H9 (cell line): ENCODE measurements around the gene CD93. TPM values are rescaled to one million over a fixed set of nuclear protein-coding genes. Genes with fewer than 3 reads are reported as not detected.
A peak's percentile ranks its signal among the peaks of the same experiment; 100 is the strongest.

ENCODE experiments used
- DNase-seq: peaks from one replicate; pipeline ENCODE4 v3.0.0-alpha.2; 2017
- H2AFZ ChIP-seq: one replicate; pipeline ENCODE4 v1.6.1; 2013; ENCODE audit warnings: mild to moderate bottlenecking, low read length, control low read depth, moderate library complexity
- H2AK5ac ChIP-seq: 2 replicates; pipeline ENCODE4 v1.6.1; 2013; ENCODE audit warnings: low read length, control low read depth, mixed read lengths; ENCODE audit not compliant: insufficient read length
- H2BK120ac ChIP-seq: one replicate; pipeline ENCODE4 v1.6.1; 2013; ENCODE audit warnings: low read depth, mild to moderate bottlenecking, low read length, control low read depth, inconsistent platforms; ENCODE audit not compliant: poor library complexity, severe bottlenecking
- H2BK12ac ChIP-seq: 2 replicates; pipeline ENCODE4 v1.6.1; 2013; ENCODE audit warnings: low read length, control low read depth, mixed read lengths, low read depth; ENCODE audit not compliant: insufficient read length
- H2BK15ac ChIP-seq: 2 replicates; pipeline ENCODE4 v1.6.1; 2013; ENCODE audit warnings: low read depth, low read length, control low read depth
- H2BK20ac ChIP-seq: one replicate; pipeline ENCODE4 v1.6.1; 2013; ENCODE audit warnings: low read depth, mild to moderate bottlenecking, low read length, control low read depth, inconsistent platforms; ENCODE audit not compliant: poor library complexity, severe bottlenecking
- H2BK5ac ChIP-seq: 2 replicates; pipeline ENCODE4 v1.6.1; 2013; ENCODE audit warnings: low read length, control low read depth, mixed read lengths; ENCODE audit not compliant: insufficient read length
- H3K14ac ChIP-seq: 2 replicates; pipeline ENCODE4 v1.6.1; 2013; ENCODE audit warnings: low read length, control low read depth; ENCODE audit not compliant: insufficient read depth
- H3K18ac ChIP-seq: 2 replicates; pipeline ENCODE4 v1.6.1; 2013; ENCODE audit warnings: low read depth, mild to moderate bottlenecking, mixed read lengths, low read length, control low read depth; ENCODE audit not compliant: insufficient read length
- H3K23ac ChIP-seq: 2 replicates; pipeline ENCODE4 v1.6.1; 2013; ENCODE audit warnings: low read length, control low read depth, mixed read lengths, low read depth; ENCODE audit not compliant: insufficient read length
- H3K23me2 ChIP-seq: 2 replicates; pipeline ENCODE4 v1.6.1; 2013; ENCODE audit warnings: low read depth, mild to moderate bottlenecking, mixed read lengths, low read length, control low read depth; ENCODE audit not compliant: insufficient read length, poor library complexity, severe bottlenecking
- H3K27ac ChIP-seq: 2 replicates; pipeline ENCODE4 v1.5.1; 2013; ENCODE audit warnings: low read length, control low read depth, mixed read lengths, low read depth; ENCODE audit not compliant: insufficient read length
- H3K27me3 ChIP-seq: 2 replicates; pipeline ENCODE4 v1.6.1; 2013; ENCODE audit warnings: low read length, control low read depth, inconsistent platforms; ENCODE audit not compliant: insufficient read depth
- H3K4ac ChIP-seq: 2 replicates; pipeline ENCODE4 v1.6.1; 2013; ENCODE audit warnings: low read depth, mild to moderate bottlenecking, control low read depth, inconsistent platforms, low read length, moderate library complexity
- H3K4me1 ChIP-seq: 2 replicates; pipeline ENCODE4 v1.6.1; 2013; ENCODE audit warnings: low read length, control low read depth, inconsistent platforms; ENCODE audit not compliant: insufficient read depth
- H3K4me2 ChIP-seq: 2 replicates; pipeline ENCODE4 v1.6.1; 2013; ENCODE audit warnings: low read length, control low read depth, mixed read lengths; ENCODE audit not compliant: insufficient read length, insufficient read depth
- H3K56ac ChIP-seq: 2 replicates; pipeline ENCODE4 v1.6.1; 2013; ENCODE audit warnings: low read depth, mild to moderate bottlenecking, mixed read lengths, low read length, control low read depth; ENCODE audit not compliant: insufficient read length
- H3K79me1 ChIP-seq: 2 replicates; pipeline ENCODE4 v1.6.1; 2013; ENCODE audit warnings: low read depth, mild to moderate bottlenecking, moderate library complexity, low read length, control low read depth, inconsistent platforms; ENCODE audit not compliant: insufficient read depth, poor library complexity, severe bottlenecking
- H3K79me2 ChIP-seq: 2 replicates; pipeline ENCODE4 v1.6.1; 2013; ENCODE audit warnings: low read length, control low read depth, inconsistent platforms; ENCODE audit not compliant: insufficient read depth
- H3K9ac ChIP-seq: 2 replicates; pipeline ENCODE4 v1.6.1; 2013; ENCODE audit warnings: low read length, control low read depth, mixed read lengths; ENCODE audit not compliant: insufficient read length; ENCODE audit errors: extremely low read depth
- H3K9me3 ChIP-seq: one replicate; pipeline ENCODE4 v1.6.1; 2013; ENCODE audit warnings: low read depth, low read length, inconsistent platforms; ENCODE audit not compliant: control insufficient read depth
- H3T11ph ChIP-seq: one replicate; pipeline ENCODE4 v1.6.1; 2013; ENCODE audit warnings: mild to moderate bottlenecking, low read length, control low read depth, inconsistent platforms
- H4K20me1 ChIP-seq: one replicate; pipeline ENCODE4 v1.6.1; 2013; ENCODE audit not compliant: control insufficient read depth, insufficient read length, insufficient read depth
- H4K5ac ChIP-seq: 2 replicates; pipeline ENCODE4 v1.6.1; 2013; ENCODE audit warnings: low read depth, mild to moderate bottlenecking, mixed read lengths, low read length, control low read depth; ENCODE audit not compliant: insufficient read length
- H4K8ac ChIP-seq: replicated peaks from 2 replicates; pipeline ENCODE4 v1.6.1; 2013; ENCODE audit warnings: low read length, control low read depth, mixed read lengths, low read depth; ENCODE audit not compliant: insufficient read length
- H4K91ac ChIP-seq: 2 replicates; pipeline ENCODE4 v1.6.1; 2013; ENCODE audit warnings: low read depth, mild to moderate bottlenecking, moderate library complexity, mixed read lengths, low read length, control low read depth; ENCODE audit not compliant: insufficient read length
- H3K27ac Mint-ChIP-seq, 3 experiments: 2 replicates in 2 of 3; 3 replicates in 1 of 3; pipeline ENCODE4 v1.8.0; 2020 to 2021; ENCODE audit warnings: mixed read lengths in 3 of 3, mild to moderate bottlenecking in 1 of 3, moderate library complexity in 1 of 3
- H3K27me3 Mint-ChIP-seq: 2 replicates; pipeline ENCODE4 v1.8.0; 2021; ENCODE audit warnings: low read depth, mild to moderate bottlenecking, moderate library complexity, mixed read lengths
- H3K36me3 Mint-ChIP-seq, 3 experiments: 2 replicates in 2 of 3; 3 replicates in 1 of 3; pipeline ENCODE4 v1.8.0; 2020 to 2021; ENCODE audit warnings: low read depth in 3 of 3, mixed read lengths in 3 of 3; ENCODE audit not compliant: insufficient read depth in 1 of 3
- H3K4me1 Mint-ChIP-seq, 2 experiments: 2 replicates each; pipeline ENCODE4 v1.8.0; 2020; ENCODE audit warnings: mixed read lengths in 2 of 2
- H3K4me3 Mint-ChIP-seq, 2 experiments: 2 replicates in 1 of 2; 3 replicates in 1 of 2; pipeline ENCODE4 v1.8.0; 2020 to 2021; ENCODE audit warnings: mild to moderate bottlenecking in 2 of 2, mixed read lengths in 2 of 2, moderate library complexity in 1 of 2
- H3K9me3 Mint-ChIP-seq, 2 experiments: 2 replicates in 1 of 2; 3 replicates in 1 of 2; pipeline ENCODE4 v1.8.0; 2020; ENCODE audit warnings: mild to moderate bottlenecking in 2 of 2, mixed read lengths in 2 of 2, moderate library complexity in 1 of 2
- WGBS: extraction: QIAGEN DNeasy Blood & Tissue Kit; methylation state at CpG from one replicate; pipeline ENCODE4 v1.1.7; 2013; ENCODE audit warnings: missing lambda C conversion rate, low lambda C conversion rate, mixed read lengths; ENCODE audit not compliant: insufficient read length; ENCODE audit errors: extremely low coverage; 5-methylcytosine and 5-hydroxymethylcytosine counted together
- total RNA-seq: library from RNA; stranded (reverse); gene quantifications from 2 replicates; pipeline ENCODE4 v1.2.1, GENCODE V29; 2021
- TF ChIP-seq, protein P1 (sequence below): fragments of 200-600 bp; sonication (generic); conservative IDR thresholded peaks from 3 replicates; pipeline ENCODE4 v1.8.0; 2021; ENCODE audit warnings: antibody characterized with exemption, mild to moderate bottlenecking

The CD93 gene
- total RNA-seq, 1 experiment from 2014 or later = not detected

- no peaks in the 10 kb centered on the region; the same call in 1 of the 2 replicates for H3K27me3 Mint-ChIP-seq
- no peaks in the 10 kb centered on the region for H3K9me3 ChIP-seq
Measured at GRCh38 chr20:23105193-23105592, 19.1 kb upstream of the CD93 start.

More at GRCh38 chr20:23105193-23105592, 19.1 kb upstream of the CD93 start:
- Histone ChIP-seq H3K27me3 (no peaks in the 10 kb centered on the region), H4K8ac (no peak overlapping the region), H3K23me2 (no peaks in the 10 kb centered on the region), H3K4ac (no peak overlapping the region), H2BK12ac (no peak overlapping the region), H3K4me2 (no peak overlapping the region), H3K23ac (no peak overlapping the region), H3K9ac (no peak overlapping the region), H3K27ac (no peak overlapping the region), H3K79me2 (no peaks in the 10 kb centered on the region), H2AFZ (no peak overlapping the region), H4K5ac (no peak overlapping the region), H3K14ac (no peak overlapping the region), H2BK120ac (no peak overlapping the region), H4K20me1 (no peaks in the 10 kb centered on the region), H2BK15ac (no peak overlapping the region), H2AK5ac (no peak overlapping the region), H4K91ac (no peak overlapping the region), H3K4me1 (no peaks in the 10 kb centered on the region), H2BK20ac (no peak overlapping the region), H3T11ph (no peak overlapping the region), H2BK5ac (no peak overlapping the region), H3K79me1 (no peaks in the 10 kb centered on the region), H3K18ac (no peak overlapping the region), H3K56ac (no peak overlapping the region)
- H3K4me3 Mint-ChIP-seq = no peak overlapping the region
- peak overlapping the region in 1 of 3 experiments; percentile 67; a peak in 1 of 7 replicates for H3K27ac Mint-ChIP-seq
- no peaks in the 10 kb centered on the region; a peak in 1 of 7 replicates for H3K36me3 Mint-ChIP-seq
- no peaks in the 10 kb centered on the region for H3K9me3 Mint-ChIP-seq
- peaks cover 4 to 5% of the 10 kb centered on the region in 2 experiments; a peak in 3 of 4 replicates for H3K4me1 Mint-ChIP-seq
- TF ChIP-seq, protein P1, sequence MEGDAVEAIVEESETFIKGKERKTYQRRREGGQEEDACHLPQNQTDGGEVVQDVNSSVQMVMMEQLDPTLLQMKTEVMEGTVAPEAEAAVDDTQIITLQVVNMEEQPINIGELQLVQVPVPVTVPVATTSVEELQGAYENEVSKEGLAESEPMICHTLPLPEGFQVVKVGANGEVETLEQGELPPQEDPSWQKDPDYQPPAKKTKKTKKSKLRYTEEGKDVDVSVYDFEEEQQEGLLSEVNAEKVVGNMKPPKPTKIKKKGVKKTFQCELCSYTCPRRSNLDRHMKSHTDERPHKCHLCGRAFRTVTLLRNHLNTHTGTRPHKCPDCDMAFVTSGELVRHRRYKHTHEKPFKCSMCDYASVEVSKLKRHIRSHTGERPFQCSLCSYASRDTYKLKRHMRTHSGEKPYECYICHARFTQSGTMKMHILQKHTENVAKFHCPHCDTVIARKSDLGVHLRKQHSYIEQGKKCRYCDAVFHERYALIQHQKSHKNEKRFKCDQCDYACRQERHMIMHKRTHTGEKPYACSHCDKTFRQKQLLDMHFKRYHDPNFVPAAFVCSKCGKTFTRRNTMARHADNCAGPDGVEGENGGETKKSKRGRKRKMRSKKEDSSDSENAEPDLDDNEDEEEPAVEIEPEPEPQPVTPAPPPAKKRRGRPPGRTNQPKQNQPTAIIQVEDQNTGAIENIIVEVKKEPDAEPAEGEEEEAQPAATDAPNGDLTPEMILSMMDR = no peak
- WGBS = no CpG with 5 or more reads among the region's 3 CpGs
- no peak for DNase-seq
